Colonic mucosa (tissue), 4 donors: Measurements from ENCODE around the gene PTPDC1. TPM values are rescaled to one million over a fixed set of nuclear protein-coding genes. Genes with fewer than 3 reads are reported as not detected.

Experiments used
- DNase-seq: peaks from one replicate; pipeline ENCODE4 v3.0.0-alpha.2; 2020
- H3K27ac ChIP-seq: fragments of 200-600 bp; one replicate; pipeline ENCODE4 v1.8.0; 2021
- H3K27me3 ChIP-seq: fragments of 200-600 bp; one replicate; pipeline ENCODE4 v1.8.0; 2021
- H3K36me3 ChIP-seq: fragments of 200-600 bp; one replicate; pipeline ENCODE4 v1.8.0; 2021
- H3K4me1 ChIP-seq: fragments of 200-600 bp; one replicate; pipeline ENCODE4 v1.8.0; 2021; ENCODE audit warnings: mild to moderate bottlenecking
- H3K4me3 ChIP-seq: fragments of 200-600 bp; one replicate; pipeline ENCODE4 v1.8.0; 2021
- H3K9ac ChIP-seq, 2 donors: one replicate each; pipeline ENCODE4 v1.7.0; 2013; ENCODE audit warnings: control low read depth in 2 of 2, low read depth in 2 of 2, low read length in 2 of 2
- H3K9me3 ChIP-seq: fragments of 200-600 bp; one replicate; pipeline ENCODE4 v1.8.0; 2021
- intact Hi-C: fragments of 100-400 bp; cut with DNase I; formaldehyde crosslinking; loops from one replicate; pipeline ENCODE4 v1.14.1; 2022
- total RNA-seq, 2 donors: library from RNA; stranded (reverse); fragmentation: NEBNext Ultra II Directional in 1 of 2; extraction: Animal tissue kit (Norgen Biotek cat#: 25700) in 1 of 2; gene quantifications; one replicate each; pipeline ENCODE4 v1.2.1, GENCODE V29; 2021
- TF ChIP-seq, protein P1 (sequence below): fragments of 200-600 bp; IDR thresholded peaks from one replicate; pipeline ENCODE4 v1.8.0; 2022; ENCODE audit warnings: antibody characterized with exemption, mild to moderate bottlenecking
- donor health status: healthy.
- donor health status: DM: no; HTN: no; CAD: no.
- donor health status: DM: no; HTN: no; CAD: no.

The PTPDC1 gene
- total RNA-seq, 2 donors from 2014 or later, result 5.4 TPM

DNA sequence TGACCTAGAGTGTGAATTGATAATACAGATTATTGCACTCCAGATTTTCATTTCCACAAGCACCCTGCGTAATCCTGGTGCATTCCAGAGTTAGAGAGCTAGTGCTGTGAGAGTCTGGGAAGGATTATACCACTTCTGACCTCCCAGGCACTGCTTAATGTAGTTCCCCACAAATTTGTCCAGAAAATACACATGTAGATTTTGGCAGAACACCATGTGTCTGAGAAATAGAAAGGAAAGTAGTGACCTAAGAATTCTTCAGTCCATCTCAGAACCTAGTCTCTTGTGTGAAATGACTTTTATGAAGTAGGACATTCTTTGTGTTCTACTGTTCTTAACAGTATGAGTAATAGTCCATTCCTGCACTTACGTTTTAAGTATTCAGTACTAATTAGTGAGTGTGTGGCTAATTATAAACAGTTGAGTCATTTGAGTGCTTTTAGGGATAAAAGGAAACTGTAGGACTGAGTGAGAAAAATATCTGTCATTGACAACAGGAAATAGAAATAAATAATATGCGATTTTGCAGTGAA lies 27.8 kb upstream of the PTPDC1 start:
- TF ChIP-seq, protein P1, sequence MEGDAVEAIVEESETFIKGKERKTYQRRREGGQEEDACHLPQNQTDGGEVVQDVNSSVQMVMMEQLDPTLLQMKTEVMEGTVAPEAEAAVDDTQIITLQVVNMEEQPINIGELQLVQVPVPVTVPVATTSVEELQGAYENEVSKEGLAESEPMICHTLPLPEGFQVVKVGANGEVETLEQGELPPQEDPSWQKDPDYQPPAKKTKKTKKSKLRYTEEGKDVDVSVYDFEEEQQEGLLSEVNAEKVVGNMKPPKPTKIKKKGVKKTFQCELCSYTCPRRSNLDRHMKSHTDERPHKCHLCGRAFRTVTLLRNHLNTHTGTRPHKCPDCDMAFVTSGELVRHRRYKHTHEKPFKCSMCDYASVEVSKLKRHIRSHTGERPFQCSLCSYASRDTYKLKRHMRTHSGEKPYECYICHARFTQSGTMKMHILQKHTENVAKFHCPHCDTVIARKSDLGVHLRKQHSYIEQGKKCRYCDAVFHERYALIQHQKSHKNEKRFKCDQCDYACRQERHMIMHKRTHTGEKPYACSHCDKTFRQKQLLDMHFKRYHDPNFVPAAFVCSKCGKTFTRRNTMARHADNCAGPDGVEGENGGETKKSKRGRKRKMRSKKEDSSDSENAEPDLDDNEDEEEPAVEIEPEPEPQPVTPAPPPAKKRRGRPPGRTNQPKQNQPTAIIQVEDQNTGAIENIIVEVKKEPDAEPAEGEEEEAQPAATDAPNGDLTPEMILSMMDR, result no peak
- Histone ChIP-seq H3K4me3 (no peak overlapping the region), H3K36me3 (no peaks in the 10 kb centered on the region), H3K4me1 (no peaks in the 10 kb centered on the region), H3K27me3 (no peaks in the 10 kb centered on the region), H3K9ac (no peak overlapping the region), H3K9me3 (peaks cover under 1% of the 10 kb centered on the region), H3K27ac (no peak overlapping the region)
- no peak for DNase-seq
- intact Hi-C loops, result no loop called here

DNA sequence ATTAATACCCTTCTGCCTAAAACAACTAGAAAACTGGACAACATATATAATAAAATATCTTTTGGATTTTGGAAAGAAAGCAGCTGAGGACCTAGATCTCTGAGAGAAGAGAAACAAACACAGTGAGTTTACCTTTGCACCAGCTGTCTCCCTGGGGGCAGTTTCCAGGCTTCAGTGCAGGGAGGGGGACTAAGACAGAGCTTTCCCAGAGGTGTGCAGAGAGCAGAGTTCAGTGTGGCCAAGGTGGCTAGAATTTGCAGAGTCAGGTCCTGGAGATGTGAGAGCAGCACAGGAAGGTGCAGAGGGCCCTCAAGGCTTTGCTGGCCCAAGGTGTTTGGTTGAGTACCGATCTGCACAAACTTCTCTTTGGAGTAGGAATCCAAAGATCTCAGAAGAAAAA lies 26.3 kb upstream of the PTPDC1 start:
- no peak overlapping the region for H3K4me3 ChIP-seq
- TF ChIP-seq, protein P1, result no peak
- intact Hi-C loops, result no loop called here
- H3K9me3 ChIP-seq, result peaks cover 5% of the 10 kb centered on the region
- no peaks in the 10 kb centered on the region for H3K36me3 ChIP-seq
- no peaks in the 10 kb centered on the region for H3K27me3 ChIP-seq
- DNase-seq, result no peak
- no peak overlapping the region for H3K27ac ChIP-seq
- no peak overlapping the region for H3K9ac ChIP-seq
- H3K4me1 ChIP-seq, result no peaks in the 10 kb centered on the region

DNA sequence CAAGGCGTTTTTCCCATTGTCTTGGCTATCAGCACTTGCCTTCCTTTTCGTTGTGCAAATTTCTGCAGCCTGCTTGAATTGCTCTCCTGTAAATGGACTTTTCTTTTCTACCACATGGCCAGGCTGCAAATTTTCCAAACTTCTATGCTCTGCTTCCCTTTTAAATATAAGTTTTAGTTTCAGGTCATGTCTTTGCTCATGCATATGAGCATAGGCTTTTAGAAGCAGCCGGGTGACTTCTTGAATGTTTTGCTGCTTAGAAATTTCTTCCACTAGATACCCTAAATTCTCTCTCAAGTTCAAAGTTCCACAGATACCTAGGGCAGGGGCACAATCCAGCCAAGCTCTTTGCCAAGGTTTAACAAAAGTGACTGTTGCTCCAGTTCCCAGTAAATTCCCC lies 22.4 kb upstream of the PTPDC1 start:
- no peaks in the 10 kb centered on the region for H3K27me3 ChIP-seq
- no peak overlapping the region for H3K9ac ChIP-seq
- H3K9me3 ChIP-seq, result peaks cover 5% of the 10 kb centered on the region
- H3K36me3 ChIP-seq, result no peaks in the 10 kb centered on the region
- TF ChIP-seq, protein P1, result no peak
- intact Hi-C loops, result no loop called here
- no peaks in the 10 kb centered on the region for H3K4me1 ChIP-seq
- DNase-seq, result no peak
- H3K4me3 ChIP-seq, result no peak overlapping the region
- no peak overlapping the region for H3K27ac ChIP-seq

DNA sequence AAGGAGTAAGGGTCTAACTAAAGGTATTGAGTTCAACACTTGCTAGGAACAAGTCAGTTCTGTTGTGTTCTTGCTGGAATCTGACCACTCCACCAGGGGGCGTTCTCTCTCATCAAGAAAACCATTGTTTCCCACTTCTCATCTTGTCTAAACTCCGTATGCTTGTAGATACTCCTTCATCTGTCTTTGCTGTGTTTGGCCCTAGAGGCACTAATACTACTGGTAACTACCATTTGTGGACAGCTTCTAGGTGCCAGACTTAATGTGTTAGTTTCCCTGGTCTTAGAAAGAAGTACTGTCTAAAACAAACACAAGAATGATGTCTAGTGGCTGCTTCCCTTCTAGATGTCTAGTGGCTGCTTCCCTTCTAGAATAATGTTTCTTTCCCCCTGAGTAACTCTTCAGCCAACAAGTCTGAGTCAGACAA lies 18.7 kb upstream of the PTPDC1 start:
- Histone ChIP-seq H3K27ac (no peak overlapping the region), H3K36me3 (no peaks in the 10 kb centered on the region), H3K4me1 (no peaks in the 10 kb centered on the region), H3K9me3 (peaks cover 5% of the 10 kb centered on the region), H3K4me3 (no peak overlapping the region), H3K27me3 (no peaks in the 10 kb centered on the region), H3K9ac (no peak overlapping the region)
- TF ChIP-seq, protein P1, result peak; percentile 86
- intact Hi-C loops, result loop anchor here (1.0 kb wide), 1 partner anchor 148 kb away; no protein-coding TSS in a partner anchor
- DNase-seq, result peak; percentile 83

DNA sequence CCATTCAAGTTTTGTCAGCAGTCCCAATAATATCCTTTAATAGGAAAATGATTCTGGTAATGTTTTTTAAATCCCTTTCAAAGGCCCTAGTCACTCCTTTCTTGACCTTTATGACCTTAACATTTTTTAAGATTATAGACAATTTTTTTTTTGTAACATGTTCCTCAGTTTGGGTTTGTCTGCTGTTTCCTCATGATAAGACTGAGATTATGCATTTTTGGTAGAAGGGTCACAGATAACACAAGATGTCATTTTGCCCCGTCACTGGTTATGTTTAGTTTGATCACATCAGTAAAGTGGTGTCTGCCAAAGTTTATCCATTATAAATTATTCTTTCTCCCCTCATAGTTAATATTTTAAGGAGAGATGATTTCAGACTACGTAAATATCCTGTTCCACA lies 16.0 kb upstream of the PTPDC1 start:
- Histone ChIP-seq H3K27ac (no peak overlapping the region), H3K9me3 (no peaks in the 10 kb centered on the region), H3K36me3 (no peaks in the 10 kb centered on the region), H3K9ac (no peak overlapping the region), H3K4me1 (no peaks in the 10 kb centered on the region), H3K27me3 (no peaks in the 10 kb centered on the region), H3K4me3 (no peak overlapping the region)
- TF ChIP-seq, protein P1, result no peak
- no peak for DNase-seq
- intact Hi-C loops, result no loop called here
